GM15510 (cell line): ENCODE data around the gene DICER1.

ENCODE experiments used
- POLR2A ChIP-seq: IDR thresholded peaks from 3 replicates; pipeline ENCODE4 v1.6.1; 2011; ENCODE audit warnings: borderline replicate concordance; ENCODE audit not compliant: insufficient read length; ENCODE audit errors: extremely low read depth

DICER1 gene

GRCh38 chr14:95190346-95190840 lies 33.1 kb upstream of the DICER1 start:
- no peak for TF ChIP-seq POLR2A

DNA sequence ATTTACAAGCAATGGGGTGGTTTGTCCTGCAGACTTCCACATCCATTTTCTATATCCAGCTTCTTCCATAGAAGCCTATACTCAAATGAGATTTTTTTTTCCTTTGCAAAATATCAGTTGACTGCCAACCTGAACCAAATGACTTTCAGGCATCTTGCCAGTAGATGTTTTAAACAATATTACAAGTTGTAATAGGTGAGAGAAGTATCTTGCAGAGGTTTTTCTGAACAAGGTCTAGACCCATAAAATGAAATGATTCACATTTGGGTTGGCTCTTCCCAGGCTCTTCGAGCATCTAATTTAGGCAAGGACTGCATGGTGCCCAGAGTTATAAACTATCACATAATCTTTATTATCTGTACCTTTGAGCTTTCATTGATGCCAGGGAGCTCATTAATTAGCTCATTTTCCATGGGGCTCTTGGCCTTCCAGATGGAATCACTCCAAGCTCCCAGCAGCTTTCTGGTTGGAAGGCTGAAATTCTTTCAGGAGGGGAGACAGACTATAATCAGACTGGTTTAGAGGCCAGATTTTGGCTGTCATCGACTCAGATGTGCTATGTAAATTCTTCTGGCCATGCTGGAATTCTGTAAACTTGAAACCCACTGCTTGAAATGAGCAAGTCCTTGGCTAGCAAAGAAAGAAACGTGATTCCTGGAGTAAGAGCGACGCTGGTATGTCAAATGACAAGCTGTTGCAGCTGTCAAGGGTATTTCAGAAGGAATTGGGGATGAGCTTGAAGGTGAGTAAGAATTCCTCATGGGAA lies 32.2 kb upstream of the DICER1 start:
- no peak for TF ChIP-seq POLR2A

- no peak for TF ChIP-seq POLR2A
These were observed 31.1 kb upstream of the DICER1 start for GRCh38 chr14:95188380-95188779.

DNA sequence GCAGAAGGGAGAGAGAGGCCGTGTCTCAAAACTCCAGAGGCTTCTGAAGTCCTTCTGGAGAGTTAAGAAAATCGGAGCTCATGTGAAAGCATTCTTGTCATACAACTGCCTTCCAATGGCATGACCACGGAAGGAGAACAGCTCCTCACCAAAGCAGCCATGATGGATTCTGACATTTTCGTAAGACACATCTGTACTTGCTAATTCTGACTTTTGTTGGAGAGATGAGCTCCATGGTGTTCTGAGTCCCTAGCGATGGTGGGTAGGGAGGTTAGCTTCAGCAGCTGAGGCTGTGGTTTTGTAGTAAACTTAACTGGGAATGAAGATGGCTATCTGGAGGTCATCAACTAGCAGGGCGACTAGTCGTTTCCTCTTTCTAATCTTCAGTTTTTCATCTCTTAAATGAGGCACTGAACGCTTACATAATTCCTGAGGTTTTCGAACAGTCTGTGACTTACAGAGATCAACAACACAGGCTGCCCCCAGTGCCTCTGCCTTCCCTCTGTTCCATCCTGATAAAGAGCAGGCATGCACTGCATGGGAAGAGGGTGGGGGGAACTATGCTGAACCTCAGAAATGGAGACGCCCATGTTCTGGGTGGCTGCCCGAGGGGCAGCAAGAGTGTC lies 28.6 kb upstream of the DICER1 start:
- TF ChIP-seq POLR2A, result no peak

GRCh38 chr14:95185033-95185766 lies 27.9 kb upstream of the DICER1 start:
- TF ChIP-seq POLR2A, result no peak

DNA sequence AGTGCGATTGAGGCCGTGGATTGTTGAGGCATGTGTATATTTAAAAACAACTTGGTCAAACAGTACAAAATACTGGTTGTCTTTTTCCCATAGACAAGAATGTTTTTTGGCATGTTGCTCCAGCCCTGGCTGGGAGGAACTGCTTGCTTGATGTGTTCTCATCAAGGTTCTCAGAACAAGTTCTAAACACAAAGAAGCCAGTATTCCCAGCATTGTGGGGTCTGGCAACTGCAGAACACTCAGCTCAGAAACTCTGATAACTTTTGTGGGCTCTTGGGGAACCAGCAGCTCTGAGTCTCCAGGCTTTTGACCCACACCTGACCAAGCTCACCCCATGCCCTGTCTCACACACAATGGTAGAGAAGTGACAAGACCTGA lies 27.1 kb upstream of the DICER1 start:
- no peak for TF ChIP-seq POLR2A

GRCh38 chr14:95183532-95184412 lies 26.4 kb upstream of the DICER1 start:
- TF ChIP-seq POLR2A, result no peak

DNA sequence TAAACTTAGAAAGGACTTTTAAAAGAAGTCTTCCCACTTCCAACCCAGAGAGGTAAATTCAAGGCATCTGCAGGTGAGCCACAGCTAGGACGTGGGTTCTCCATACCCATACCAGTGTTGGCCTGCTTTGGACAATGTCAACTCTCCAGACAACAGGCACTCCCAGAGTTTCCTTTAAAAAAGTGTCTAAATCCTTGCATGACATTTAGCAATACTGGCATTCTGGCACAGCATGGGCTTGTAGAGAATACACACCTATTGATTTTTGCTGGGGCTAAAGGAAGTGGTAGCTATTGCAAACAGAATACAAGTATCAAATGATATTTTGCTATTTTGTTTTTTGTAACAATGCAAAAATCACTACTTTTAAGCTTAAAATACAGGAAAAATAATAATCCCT lies 25.8 kb upstream of the DICER1 start:
- no peak for TF ChIP-seq POLR2A

DNA sequence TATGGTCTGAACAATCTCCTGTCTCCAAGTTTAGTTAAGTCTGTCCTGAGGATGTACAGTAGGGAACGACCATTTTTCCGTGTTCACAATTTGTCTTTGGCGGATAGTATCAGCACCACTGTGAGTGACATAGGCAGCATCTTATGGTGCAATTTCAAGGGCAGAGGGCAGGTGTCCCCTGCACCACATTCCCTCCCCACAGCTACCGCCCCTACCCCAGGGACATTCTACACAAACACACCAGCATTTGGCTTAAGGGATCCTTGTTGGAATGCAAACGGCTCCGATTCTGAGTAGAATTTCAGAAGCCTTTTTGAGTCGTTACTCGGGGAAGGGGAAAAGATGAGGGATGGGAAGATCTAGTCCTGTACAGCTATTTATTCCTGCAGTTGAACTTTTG lies 25.1 kb upstream of the DICER1 start:
- TF ChIP-seq POLR2A, result no peak

DNA sequence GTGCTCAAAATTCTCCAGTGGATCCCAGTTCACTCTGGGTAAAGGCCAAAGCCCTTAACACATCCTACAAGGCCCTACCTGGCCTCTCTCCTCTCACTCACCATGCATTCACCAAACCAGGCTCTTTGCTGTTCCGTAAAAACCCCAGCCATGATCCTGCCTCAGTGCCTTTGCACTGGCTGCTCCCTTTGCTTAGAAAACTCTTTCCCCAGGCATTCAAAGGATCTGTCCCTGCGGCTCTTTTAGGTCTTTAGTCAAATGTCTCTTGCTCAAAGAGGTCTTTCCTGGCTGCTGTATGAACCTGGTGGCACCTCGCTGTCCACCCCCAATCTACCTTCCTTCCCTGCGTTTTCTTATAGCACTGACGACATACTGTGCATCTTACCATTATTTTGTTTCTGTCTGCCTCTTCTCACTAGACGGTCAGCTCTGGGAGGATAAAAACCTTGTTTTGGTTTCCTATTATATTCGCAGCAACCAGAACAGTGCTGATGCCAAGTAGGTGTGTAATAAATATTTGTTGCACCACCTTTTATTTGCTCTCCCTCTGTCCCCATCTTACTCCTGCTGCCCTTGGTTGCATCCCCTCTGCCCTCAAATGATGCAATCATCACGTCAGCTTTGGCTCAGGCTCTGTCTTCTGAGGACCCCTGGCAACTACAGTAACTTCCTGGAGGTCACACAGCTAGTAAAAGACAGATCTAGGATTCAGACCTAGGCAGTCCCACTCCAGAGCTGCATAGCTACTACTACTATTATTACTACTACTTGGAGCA lies 23.8 kb upstream of the DICER1 start:
- TF ChIP-seq POLR2A, result no peak

DNA sequence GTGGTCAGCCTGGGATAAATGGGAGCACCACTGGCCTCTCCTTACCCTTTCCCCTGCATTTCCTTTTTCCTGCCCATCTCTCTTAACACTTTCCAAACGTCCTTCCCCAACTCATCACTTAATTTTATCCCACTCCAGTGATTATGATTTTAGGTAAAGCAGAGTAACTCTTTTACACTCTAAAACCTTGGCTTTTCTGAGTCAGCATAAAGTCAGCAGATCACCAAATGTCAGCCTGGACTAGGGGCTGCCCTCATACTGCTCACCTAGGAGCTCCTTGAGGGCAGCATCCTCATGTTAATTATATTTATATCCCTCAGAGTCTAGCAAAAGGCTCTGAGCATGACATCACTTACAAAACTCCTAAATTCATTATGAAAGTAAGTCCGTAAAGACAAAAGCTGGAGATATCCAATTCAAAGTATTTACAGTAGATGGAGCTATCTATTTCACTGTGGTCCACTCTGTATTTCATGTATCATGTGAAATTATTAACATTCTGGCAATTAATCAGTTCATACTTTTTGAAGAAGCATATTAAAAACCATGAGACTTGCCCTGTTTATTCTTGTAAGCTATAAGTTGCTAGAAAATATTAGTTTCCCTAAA lies 17.0 kb upstream of the DICER1 start:
- TF ChIP-seq POLR2A, result no peak

GRCh38 chr14:95173518-95173917 lies 16.2 kb upstream of the DICER1 start:
- no peak for TF ChIP-seq POLR2A

- TF ChIP-seq POLR2A, result no peak
These were observed 9.8 kb upstream of the DICER1 start for GRCh38 chr14:95167177-95167576.

DNA sequence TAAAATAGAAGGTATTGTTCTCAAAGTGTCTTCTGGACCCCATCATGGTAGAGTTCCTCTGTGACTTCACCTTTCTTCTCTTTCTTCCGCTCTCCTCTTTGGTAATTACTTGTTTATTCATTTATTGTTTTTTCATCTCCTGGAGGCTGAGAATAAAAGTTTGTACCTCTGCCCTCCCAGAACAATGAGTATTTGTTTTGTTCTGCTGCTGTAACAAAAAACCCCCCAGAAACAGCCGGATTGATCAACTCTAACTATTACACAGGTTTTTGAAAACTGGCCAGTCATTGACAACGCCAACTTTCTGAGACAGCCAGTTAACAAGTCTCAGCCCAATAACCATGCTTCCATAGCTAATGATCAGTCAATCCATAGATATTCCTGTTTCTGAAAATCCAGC lies 8.2 kb upstream of the DICER1 start:
- TF ChIP-seq POLR2A, result no peak

DNA sequence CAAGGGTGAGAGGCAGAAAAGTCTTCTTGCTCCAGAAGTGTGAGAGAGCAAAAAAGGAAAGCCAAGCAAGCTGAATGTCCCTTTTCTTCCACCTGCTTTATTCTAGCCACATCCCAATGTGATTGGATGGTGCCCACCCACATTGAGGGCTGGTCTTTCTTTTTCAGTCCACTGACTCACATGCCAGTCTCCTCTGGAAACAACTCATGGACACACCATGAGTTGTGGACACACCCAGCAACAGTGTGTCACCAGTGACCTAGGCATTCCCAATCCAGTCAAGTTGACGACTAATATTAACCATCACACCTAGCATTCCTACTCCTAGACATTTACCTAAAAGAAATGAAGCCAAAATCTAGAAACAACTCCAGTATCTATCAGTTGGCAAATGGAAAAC lies 7.2 kb upstream of the DICER1 start:
- TF ChIP-seq POLR2A, result no peak
